NB4 (cell line): ENCODE measurements around the gene REN.

ENCODE experiments used
- TF ChIP-seq, protein P1 (sequence below): IDR thresholded peaks from one replicate; pipeline ENCODE4 v1.5.1; 2012; ENCODE audit warnings: low read depth, low read length
- TF ChIP-seq, protein P2 (sequence below): IDR thresholded peaks from 2 replicates; pipeline ENCODE4 v1.6.1; 2011; ENCODE audit warnings: low read depth, low read length

DNA sequence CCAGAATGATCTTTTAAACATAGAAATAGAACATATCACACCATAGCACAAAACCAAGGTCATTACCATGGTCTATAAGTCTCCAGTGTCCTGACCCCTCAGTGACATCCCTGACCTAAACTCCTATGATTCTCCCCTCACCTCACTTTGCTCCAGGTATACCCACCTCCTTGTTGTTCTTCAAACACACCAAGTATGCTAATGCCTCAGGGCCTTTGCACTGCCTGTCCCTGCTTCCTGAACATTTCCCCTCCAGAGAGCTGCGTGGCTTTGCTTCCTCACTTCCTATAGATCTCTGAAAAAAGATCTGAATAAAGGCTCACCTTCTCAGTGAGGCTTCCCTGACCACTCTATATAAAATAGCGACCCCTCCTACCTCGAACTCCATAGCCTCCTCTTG, 46.6 kb upstream of the REN start:
- TF ChIP-seq, protein P1, sequence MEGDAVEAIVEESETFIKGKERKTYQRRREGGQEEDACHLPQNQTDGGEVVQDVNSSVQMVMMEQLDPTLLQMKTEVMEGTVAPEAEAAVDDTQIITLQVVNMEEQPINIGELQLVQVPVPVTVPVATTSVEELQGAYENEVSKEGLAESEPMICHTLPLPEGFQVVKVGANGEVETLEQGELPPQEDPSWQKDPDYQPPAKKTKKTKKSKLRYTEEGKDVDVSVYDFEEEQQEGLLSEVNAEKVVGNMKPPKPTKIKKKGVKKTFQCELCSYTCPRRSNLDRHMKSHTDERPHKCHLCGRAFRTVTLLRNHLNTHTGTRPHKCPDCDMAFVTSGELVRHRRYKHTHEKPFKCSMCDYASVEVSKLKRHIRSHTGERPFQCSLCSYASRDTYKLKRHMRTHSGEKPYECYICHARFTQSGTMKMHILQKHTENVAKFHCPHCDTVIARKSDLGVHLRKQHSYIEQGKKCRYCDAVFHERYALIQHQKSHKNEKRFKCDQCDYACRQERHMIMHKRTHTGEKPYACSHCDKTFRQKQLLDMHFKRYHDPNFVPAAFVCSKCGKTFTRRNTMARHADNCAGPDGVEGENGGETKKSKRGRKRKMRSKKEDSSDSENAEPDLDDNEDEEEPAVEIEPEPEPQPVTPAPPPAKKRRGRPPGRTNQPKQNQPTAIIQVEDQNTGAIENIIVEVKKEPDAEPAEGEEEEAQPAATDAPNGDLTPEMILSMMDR = no peak
- TF ChIP-seq, protein P2, sequence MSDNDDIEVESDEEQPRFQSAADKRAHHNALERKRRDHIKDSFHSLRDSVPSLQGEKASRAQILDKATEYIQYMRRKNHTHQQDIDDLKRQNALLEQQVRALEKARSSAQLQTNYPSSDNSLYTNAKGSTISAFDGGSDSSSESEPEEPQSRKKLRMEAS = no peak
